Right lobe of liver (tissue), 4 donors: ENCODE measurements around the gene PAX5.

ENCODE experiments used
- CTCF ChIP-seq, 4 donors: fragments of 200-600 bp in 3 of 4; fragments of 450-650 bp in 1 of 4; IDR thresholded peaks; one replicate each; pipeline versions ENCODE4 v1.5.1 to v1.8.0; 2016 to 2022; ENCODE audit warnings: antibody characterized with exemption in 4 of 4, mild to moderate bottlenecking in 2 of 4
- POLR2A ChIP-seq: fragments of 450-650 bp; IDR thresholded peaks from one replicate; pipeline ENCODE4 v1.6.1; 2017; ENCODE audit warnings: antibody characterized with exemption, mild to moderate bottlenecking
- donor health status: DM: no; HTN: no; CAD: no.
- donor health status: DM: no; HTN: no; CAD: no.
- donor health status: DM: no; HTN: yes; CAD: no.

GRCh38 chr9:37082214-37082765 lies 48.2 kb upstream of the PAX5 start:
- TF ChIP-seq CTCF (IDR thresholded peaks at IDR 0.05) (no peak), POLR2A (no peak)
